SK-N-MC (cell line): Measurements from ENCODE around the gene PDZD7.

Experiments
- EZH2 ChIP-seq: fragments of 200-600 bp; sonication (generic); IDR thresholded peaks from one replicate; pipeline ENCODE4 v1.6.1; 2017; ENCODE audit warnings: antibody characterized with exemption
- POLR2AphosphoS5 ChIP-seq: IDR thresholded peaks from 2 replicates; pipeline ENCODE4 v1.6.1; 2012; ENCODE audit warnings: mild to moderate bottlenecking, low read depth, low read length, borderline replicate concordance

- TF ChIP-seq POLR2AphosphoS5, result no peak
- no peak for TF ChIP-seq EZH2
Measured at GRCh38 chr10:101005869-101006567, 24.9 kb downstream of the PDZD7 start.
